ENCODE data around the gene CNKSR2.
A peak's percentile ranks its signal among the peaks of the same experiment; 100 is the strongest.
"Not testable (repeated sequence)": the region's sequence is repeated elsewhere in the genome, so short reads cannot be mapped to it uniquely, and the experiment has no call there.

CNKSR2 gene

DNA sequence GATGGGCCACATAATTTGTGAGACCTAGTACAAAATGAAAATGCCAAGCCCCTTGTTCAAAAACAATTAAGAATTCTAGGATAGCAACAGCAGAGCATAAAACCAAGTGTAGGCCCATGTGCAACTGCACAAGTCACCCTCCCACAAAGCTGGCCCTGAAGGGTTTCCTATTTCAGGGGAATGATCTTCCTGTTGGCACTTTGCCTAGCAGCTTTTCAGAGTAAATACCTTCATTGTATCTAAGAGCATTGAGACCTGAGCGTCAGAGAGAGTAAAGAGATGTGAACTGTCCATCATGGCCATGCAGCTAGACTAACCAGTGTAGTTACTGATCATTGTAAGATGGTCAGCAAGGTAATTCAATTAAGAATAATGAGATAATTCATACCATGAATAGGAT is 113.6 kb downstream of the CNKSR2 start:
- no peak for DNase-seq
- no peaks in the 10 kb centered on the region for H3K27me3 Mint-ChIP-seq
- no peak overlapping the region for H3K27ac Mint-ChIP-seq
- H3K9me3 Mint-ChIP-seq = no peaks in the 10 kb centered on the region
- H3K4me3 Mint-ChIP-seq = no peak overlapping the region
- no peaks in the 10 kb centered on the region for H3K36me3 Mint-ChIP-seq
- CTCF ChIA-PET = no interaction called here
- H3K4me1 Mint-ChIP-seq = no peaks in the 10 kb centered on the region

GRCh38 chrX:21490341-21490740 is 116.1 kb downstream of the CNKSR2 start:
- Mint-ChIP-seq H3K27ac (no peak overlapping the region), H3K4me3 (no peak overlapping the region), H3K36me3 (peaks cover 2% of the 10 kb centered on the region), H3K27me3 (no peaks in the 10 kb centered on the region), H3K9me3 (no peaks in the 10 kb centered on the region), H3K4me1 (no peaks in the 10 kb centered on the region)
- DNase-seq = no peak
- CTCF ChIA-PET = no interaction called here

DNA sequence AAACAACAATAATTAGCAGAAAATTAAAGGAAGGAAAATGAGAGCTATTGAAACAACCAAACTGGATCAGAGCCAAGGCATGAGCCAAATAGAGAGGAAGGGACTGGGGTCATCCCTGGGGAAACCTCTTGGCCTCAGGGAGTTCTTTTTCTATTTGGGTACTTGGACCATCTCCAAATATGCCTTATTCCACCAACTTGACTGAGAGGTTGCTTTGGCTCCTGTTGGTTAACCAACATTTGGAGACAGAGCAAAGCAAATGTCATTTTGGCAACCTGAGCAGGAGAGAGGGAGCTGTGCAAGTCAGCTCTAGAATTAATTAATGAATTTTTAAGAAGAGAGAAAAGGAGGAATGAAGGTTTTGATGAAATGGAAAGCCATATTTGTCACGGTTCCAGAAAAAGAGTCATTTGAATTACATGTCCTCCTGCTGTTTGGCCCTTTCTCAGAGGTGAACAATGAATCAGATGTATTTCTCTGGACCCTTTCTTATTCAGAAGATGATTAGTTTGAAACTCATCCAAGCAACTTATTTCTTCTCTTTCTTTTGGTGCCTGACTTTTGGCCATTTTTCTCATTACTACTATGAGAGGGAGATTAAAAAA is 119.1 kb downstream of the CNKSR2 start:
- Mint-ChIP-seq H3K9me3 (no peaks in the 10 kb centered on the region), H3K36me3 (peaks cover 2% of the 10 kb centered on the region), H3K4me3 (no peak overlapping the region), H3K4me1 (no peaks in the 10 kb centered on the region), H3K27ac (no peak overlapping the region), H3K27me3 (no peaks in the 10 kb centered on the region)
- CTCF ChIA-PET = no interaction called here
- DNase-seq = no peak

- H3K27ac Mint-ChIP-seq = no peak overlapping the region
Measured at GRCh38 chrX:21503593-21503992, 129.4 kb downstream of the CNKSR2 start.

DNA sequence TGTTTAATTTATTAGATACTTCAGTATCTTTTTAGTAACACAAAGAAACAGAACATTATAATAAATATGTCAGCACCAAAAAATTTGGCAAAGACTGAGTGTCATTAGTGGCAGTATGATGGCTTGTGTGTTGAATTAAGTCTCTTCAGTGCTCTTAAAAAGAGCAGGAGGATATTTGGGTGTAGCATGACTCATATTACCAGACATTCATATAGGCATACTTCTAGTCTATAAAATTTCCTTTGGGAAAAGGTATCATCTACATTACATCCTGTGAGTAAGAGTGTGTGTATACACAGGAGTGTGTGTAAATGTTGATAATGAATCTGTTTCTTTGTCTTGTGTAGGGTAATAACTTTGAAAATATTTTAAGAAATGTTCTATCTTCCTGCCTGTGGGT is 135.7 kb downstream of the CNKSR2 start:
- H3K9me3 Mint-ChIP-seq = no peaks in the 10 kb centered on the region
- no peaks in the 10 kb centered on the region for H3K36me3 Mint-ChIP-seq
- H3K27me3 Mint-ChIP-seq = no peaks in the 10 kb centered on the region
- no peak for DNase-seq
- no peaks in the 10 kb centered on the region for H3K4me1 Mint-ChIP-seq
- H3K27ac Mint-ChIP-seq = no peak overlapping the region
- no peak overlapping the region for H3K4me3 Mint-ChIP-seq
- CTCF ChIA-PET = no interaction called here

More at GRCh38 chrX:21503593-21503992, 129.4 kb downstream of the CNKSR2 start:
- no peak for DNase-seq
- no peak overlapping the region for H3K4me3 Mint-ChIP-seq
- CTCF ChIA-PET = no interaction called here
- no peaks in the 10 kb centered on the region for H3K36me3 Mint-ChIP-seq
- no peaks in the 10 kb centered on the region for H3K9me3 Mint-ChIP-seq
- no peaks in the 10 kb centered on the region for H3K27me3 Mint-ChIP-seq
- no peaks in the 10 kb centered on the region for H3K4me1 Mint-ChIP-seq

GRCh38 chrX:21524008-21524407 is 149.8 kb downstream of the CNKSR2 start:
- H3K27me3 Mint-ChIP-seq = no peaks in the 10 kb centered on the region
- no peaks in the 10 kb centered on the region for H3K36me3 Mint-ChIP-seq
- DNase-seq = no peak
- H3K4me3 Mint-ChIP-seq = no peak overlapping the region
- H3K9me3 Mint-ChIP-seq = no peaks in the 10 kb centered on the region
- H3K27ac Mint-ChIP-seq = no peak overlapping the region
- peaks cover 3% of the 10 kb centered on the region for H3K4me1 Mint-ChIP-seq
- CTCF ChIA-PET = no interaction called here

DNA sequence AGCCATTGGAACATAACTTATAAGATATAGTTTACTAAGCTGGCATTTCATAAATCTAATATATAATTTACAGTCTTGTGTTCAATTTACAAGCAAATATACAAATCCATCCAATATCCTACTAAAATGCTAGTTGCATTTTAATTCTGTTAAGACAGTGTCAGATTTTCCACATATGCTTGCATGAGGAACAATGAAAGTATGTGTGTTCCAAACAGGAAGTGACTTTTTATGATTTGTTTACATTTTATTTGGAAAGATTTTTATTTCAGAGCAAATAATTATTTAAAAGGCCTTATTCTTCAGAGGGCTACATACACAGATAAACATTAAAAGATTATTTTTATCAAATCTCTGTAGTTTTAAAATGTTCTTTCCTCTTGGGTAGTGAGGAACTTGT is 153.9 kb downstream of the CNKSR2 start:
- Mint-ChIP-seq H3K4me3 (no peak overlapping the region), H3K27ac (no peak overlapping the region), H3K4me1 (no peaks in the 10 kb centered on the region), H3K9me3 (no peaks in the 10 kb centered on the region), H3K36me3 (no peaks in the 10 kb centered on the region), H3K27me3 (no peaks in the 10 kb centered on the region)
- CTCF ChIA-PET = no interaction called here
- DNase-seq = no peak

- H3K9me3 Mint-ChIP-seq = no peaks in the 10 kb centered on the region
- H3K27ac Mint-ChIP-seq = no peak overlapping the region
- H3K4me1 Mint-ChIP-seq = no peaks in the 10 kb centered on the region
- CTCF ChIA-PET = no interaction called here
- H3K36me3 Mint-ChIP-seq = peaks cover 1% of the 10 kb centered on the region
- H3K27me3 Mint-ChIP-seq = no peaks in the 10 kb centered on the region
- no peak for DNase-seq
- H3K4me3 Mint-ChIP-seq = no peak overlapping the region
Measured at GRCh38 chrX:21529771-21530170, 155.6 kb downstream of the CNKSR2 start.

DNA sequence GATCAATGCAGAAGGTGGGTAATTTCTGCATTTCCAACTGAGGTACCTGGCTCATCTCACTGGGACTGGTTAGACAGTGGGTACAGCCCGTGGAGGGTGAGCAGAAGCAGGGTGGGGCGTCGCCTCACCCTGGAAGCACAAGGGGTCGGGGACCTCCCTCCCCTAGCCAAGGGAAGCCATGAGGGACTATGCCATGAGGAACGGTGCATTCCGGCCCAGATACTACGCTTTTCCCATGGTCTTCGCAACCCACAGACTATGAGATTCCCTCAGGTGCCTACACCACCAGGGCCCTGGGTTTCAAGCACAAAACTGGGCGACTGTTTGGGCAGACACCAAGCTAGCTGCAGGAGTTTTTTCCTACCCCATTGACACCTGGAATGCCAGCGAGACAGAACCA is 170.4 kb downstream of the CNKSR2 start:
- H3K27me3 Mint-ChIP-seq, H3K9me3 Mint-ChIP-seq, H3K4me3 Mint-ChIP-seq, H3K27ac Mint-ChIP-seq, H3K36me3 Mint-ChIP-seq, DNase-seq, CTCF ChIA-PET, H3K4me1 Mint-ChIP-seq: not testable (repeated sequence)

DNA sequence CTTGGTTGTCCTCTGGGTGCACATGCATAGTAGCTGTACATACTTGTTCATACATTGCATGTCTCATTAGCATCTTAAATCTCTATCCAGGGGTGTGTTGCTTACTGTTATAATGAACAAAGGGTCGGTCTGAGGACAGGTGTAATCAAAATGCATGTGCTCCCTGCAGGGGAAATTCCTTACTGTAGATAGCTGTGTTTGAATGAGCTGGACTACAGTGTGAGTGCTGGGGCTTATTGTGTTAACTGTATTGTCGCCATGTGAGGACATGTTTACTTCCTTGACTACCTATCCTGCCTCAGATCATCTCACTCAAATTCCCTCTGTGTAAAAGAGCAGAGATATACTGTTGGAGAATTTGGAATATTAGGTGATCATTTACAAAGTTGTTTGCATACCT is 185.2 kb downstream of the CNKSR2 start:
- CTCF ChIA-PET = no interaction called here
- Mint-ChIP-seq H3K27me3 (no peaks in the 10 kb centered on the region), H3K9me3 (no peaks in the 10 kb centered on the region), H3K4me1 (no peaks in the 10 kb centered on the region), H3K27ac (no peak overlapping the region), H3K4me3 (no peak overlapping the region), H3K36me3 (peaks cover 5% of the 10 kb centered on the region)
- DNase-seq = no peak

DNA sequence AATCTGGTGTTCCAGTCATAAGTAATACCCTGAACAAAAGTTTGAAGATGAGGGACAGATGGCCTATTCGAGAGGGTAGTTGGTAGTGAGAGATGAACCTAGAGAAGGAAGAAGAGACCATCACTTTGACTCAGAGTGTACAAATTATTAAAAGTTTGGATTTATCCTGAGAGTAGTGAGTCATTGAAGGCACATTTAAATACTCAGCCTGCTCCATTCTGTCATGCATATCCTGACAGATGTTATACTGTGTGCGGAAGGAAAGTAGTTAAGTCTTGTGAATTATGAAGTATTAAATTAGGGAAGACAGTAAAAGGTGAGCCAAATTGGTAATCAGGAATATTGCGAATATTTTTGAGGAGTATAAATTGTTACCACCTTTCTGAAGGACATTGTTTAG is 190.8 kb downstream of the CNKSR2 start:
- CTCF ChIA-PET = no interaction called here
- Mint-ChIP-seq H3K4me3 (no peak overlapping the region), H3K9me3 (no peaks in the 10 kb centered on the region), H3K36me3 (peaks cover 5% of the 10 kb centered on the region), H3K27ac (no peak overlapping the region), H3K4me1 (no peaks in the 10 kb centered on the region), H3K27me3 (no peaks in the 10 kb centered on the region)
- DNase-seq = no peak

- Mint-ChIP-seq H3K9me3 (peaks cover 4% of the 10 kb centered on the region), H3K4me3 (no peak overlapping the region), H3K27ac (no peak overlapping the region), H3K27me3 (no peaks in the 10 kb centered on the region), H3K36me3 (peaks cover 18% of the 10 kb centered on the region), H3K4me1 (no peaks in the 10 kb centered on the region)
- no peak for DNase-seq
- CTCF ChIA-PET = no interaction called here
Measured at GRCh38 chrX:21574793-21575192, 200.6 kb downstream of the CNKSR2 start.

DNA sequence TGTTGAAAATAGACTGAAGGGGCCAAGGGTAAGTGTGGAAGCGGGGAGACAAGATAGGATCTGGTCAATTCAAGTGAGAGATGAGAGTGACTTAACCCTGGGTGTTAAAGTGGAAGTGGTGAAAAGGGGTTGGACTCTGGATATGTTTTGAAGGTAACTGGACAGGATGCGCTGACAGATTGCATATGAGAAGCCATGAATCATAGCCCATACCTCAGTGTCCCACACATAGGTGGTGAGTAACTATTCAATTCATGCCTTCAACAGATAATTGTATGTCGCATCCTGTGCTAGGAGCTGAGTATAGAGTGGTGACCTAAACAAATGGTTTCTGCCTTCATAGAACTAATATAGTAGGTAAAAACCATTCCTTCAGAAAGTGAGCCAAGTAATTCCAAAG is 207.3 kb downstream of the CNKSR2 start:
- CTCF ChIA-PET = no interaction called here
- Mint-ChIP-seq H3K27ac (no peak overlapping the region), H3K9me3 (peaks cover 5% of the 10 kb centered on the region), H3K4me1 (no peaks in the 10 kb centered on the region), H3K36me3 (peaks cover 8% of the 10 kb centered on the region), H3K27me3 (no peaks in the 10 kb centered on the region), H3K4me3 (no peak overlapping the region)
- DNase-seq = no peak

DNA sequence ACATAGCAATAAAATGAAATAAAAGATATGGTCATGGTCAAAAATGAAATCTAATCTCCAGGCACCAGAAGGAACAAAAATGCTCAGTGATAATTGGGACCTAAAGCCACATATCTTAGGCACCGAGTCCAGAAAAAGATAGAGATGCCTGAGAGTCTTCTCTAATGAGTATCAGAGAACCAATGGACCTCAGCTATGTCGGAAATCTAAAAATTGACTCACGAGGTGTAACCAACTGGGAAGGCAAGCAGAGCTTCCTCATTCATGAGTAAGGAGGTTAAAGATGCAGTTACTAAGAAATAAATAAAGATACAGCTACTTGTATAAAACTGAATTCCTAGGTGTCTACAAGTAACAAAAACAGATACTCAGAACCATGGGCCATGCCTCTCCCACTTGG is 211.8 kb downstream of the CNKSR2 start:
- no peak for DNase-seq
- no peak overlapping the region for H3K4me3 Mint-ChIP-seq
- no peak overlapping the region for H3K27ac Mint-ChIP-seq
- H3K27me3 Mint-ChIP-seq = no peaks in the 10 kb centered on the region
- peaks cover 14% of the 10 kb centered on the region for H3K36me3 Mint-ChIP-seq
- peaks cover 17% of the 10 kb centered on the region for H3K4me1 Mint-ChIP-seq
- peaks cover 10% of the 10 kb centered on the region for H3K9me3 Mint-ChIP-seq
- CTCF ChIA-PET = no interaction called here

- peak overlapping the region; percentile 56 for H3K27ac Mint-ChIP-seq
Measured at GRCh38 chrX:21590012-21590776, 216.0 kb downstream of the CNKSR2 start.

More at GRCh38 chrX:21590012-21590776, 216.0 kb downstream of the CNKSR2 start:
- Mint-ChIP-seq H3K27me3 (no peaks in the 10 kb centered on the region), H3K4me1 (peaks cover 17% of the 10 kb centered on the region), H3K9me3 (peaks cover 8% of the 10 kb centered on the region), H3K36me3 (peaks cover 14% of the 10 kb centered on the region), H3K4me3 (no peak overlapping the region)
- CTCF ChIA-PET = no interaction called here
- DNase-seq = no peak

Measured in activated naive CD4-positive, alpha-beta T cell treated with anti-CD3 and anti-CD28 coated beads, Interleukin-2, amount 10 ng/mL, durations not matched to agents 7 days and 5 days (primary cell).